Suppressor macrophage (primary cell): Measurements from ENCODE around the gene EDDM3A.
A peak's percentile ranks its signal among the peaks of the same experiment; 100 is the strongest.

ENCODE experiments used
- DNase-seq, 4 experiments: peaks; one replicate each; pipeline ENCODE4 v3.0.0-alpha.2; 2020 to 2022

The EDDM3A gene

GRCh38 chr14:20790464-20791116 is 44.9 kb downstream of the EDDM3A start:
- no peak for DNase-seq

DNA sequence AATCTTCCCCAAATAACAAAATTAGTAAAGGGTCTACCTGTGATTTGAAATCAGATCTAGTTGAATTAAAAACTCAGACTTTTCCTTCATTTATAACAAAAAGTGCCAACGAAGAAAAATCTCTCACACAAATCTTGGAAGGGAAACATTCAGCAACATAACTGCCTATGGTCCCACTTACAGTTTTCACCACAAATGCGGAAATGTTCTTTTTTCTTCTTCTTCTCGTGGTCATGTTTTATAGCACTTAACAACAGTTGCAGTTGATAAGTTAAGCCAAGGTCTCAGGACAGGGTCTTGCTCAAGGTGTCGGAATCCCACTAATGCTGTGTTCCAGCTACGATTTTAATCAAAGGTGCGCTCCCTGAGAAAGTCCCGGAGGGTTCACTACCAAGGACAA is 45.5 kb downstream of the EDDM3A start:
- DNase-seq: peak in 2 of 4 experiments; percentile 45 to 62

DNA sequence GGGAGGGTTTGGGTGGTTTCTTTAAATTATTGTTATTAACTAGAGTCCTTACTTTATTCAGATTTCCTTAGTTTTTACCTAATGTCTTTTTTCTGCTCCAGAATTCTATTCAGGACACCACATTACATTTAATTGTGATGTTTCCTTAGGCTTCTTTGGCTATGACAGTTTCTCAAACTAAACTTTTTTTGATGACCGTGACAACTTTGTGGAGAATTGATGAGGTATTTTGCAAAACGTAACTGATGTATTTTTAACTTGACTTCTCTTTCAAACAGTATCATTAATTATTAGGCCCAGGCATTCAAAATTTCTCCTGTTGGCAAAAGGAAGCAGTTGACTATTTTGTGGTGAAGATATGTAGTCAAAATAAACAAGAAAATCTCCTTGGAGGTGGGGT is 45.9 kb downstream of the EDDM3A start:
- DNase-seq: no peak

- peak in 1 of 4 experiments; percentile 44 for DNase-seq
Observed at GRCh38 chr14:20792556-20792955, 46.9 kb downstream of the EDDM3A start.

DNA sequence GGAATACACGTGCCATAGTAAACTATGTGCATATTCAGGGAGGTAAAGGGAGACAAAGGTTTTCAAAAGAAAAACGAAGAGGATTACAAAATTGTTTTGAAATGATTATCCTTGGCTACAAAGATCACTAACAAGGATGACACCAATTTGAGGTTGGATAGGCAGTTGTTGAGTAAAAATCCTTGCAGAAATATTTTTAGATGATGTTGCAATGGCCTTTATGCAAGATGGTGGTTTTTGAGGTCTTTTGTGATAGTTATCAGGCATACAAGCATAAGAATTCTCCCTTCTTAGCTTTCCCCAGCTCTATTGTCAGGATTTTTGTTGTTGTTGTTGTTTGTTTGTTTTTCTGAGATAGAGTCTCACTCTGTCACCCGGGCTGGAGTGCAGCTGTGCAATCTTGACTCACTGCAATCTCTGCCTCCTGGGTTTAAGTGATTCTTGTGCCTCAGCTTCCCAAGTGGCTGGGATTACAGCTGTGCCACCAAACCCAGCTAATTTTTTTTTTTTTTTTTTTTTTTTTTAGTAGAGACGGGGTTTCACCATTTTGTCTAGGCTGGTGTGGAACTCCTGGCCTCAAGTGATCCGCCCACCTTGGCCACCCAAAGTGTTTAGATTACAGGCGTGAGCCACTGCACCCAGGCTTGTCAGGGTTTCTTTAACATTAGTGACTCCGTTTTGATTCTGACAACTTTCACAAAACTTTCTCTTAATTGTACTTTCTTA is 49.1 kb downstream of the EDDM3A start:
- DNase-seq: peak; percentile 36 to 83 (median 60)

DNA sequence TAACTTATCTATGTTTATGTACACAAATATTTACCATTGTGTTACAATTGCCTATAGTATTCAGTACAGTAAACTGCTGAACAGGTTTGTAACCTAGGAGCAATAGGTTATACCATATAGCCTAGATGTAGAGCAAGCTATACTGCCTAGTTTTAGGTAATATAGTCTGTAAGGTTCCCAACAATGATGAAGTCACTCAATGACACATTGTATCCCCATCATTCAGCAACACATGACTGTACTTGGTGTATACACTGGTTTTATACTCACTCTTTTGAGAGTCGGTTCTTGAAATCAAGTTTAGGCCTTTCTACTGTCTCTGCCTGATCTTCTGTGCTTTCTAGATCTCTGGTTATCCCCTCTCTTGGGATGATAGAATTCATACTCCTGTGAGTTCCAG is 51.5 kb downstream of the EDDM3A start:
- DNase-seq: peak in 2 of 4 experiments; percentile 63 to 70
